ENCODE data around the gene NFRKB. TPM values are rescaled to one million over a fixed set of nuclear protein-coding genes. Genes with fewer than 3 reads are reported as not detected.

Gene NFRKB
- 19.1 and 23.2 TPM in 2 replicates for total RNA-seq

DNA sequence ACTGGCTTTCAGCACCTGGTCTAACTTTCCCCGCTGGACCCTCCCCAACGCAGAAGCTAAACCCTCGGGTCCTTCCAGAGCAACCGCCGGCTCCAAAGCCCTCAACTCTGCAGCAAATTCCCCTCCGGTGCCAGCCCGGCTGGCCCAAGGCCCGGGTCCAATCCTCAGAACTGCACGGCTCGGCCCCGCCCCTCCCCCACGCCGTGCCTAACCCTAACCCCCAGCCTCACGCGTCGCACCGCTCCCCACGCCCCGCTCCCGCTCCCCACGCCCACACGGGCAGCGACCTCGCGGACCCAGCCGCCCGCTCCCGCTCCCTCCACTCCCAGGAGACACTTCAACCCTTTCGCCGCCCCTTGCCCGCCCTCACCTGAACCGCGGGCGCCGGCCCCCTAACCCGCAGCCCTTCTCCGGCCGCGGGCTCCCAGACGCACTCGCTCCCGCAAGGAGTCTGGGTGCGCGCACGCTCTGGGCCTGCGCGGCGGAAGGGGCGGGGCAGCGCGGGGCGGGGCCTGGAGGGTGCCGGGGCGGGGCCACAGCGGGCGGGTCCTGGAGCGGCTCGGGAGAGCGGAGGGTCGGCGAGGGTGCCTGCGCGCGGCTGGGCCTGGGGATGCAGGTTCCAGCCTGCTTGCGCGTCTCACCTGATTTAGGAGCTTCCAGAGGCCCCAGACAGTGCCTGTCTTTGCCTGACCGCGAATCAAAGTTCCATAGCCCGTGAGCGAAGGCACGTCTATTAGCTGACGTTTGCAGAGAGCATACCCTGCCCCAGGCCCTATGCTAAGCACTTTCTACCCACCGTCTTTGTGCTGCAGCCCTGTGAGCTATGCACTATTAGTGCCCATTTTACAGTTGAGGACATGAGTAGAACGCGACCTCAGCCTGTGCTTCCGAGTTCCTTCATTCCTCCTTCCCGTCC is at the start of gene NFRKB:
Gene NFRKB (minus strand): TSS at position 453 of the 916 bp plus-strand sequence. CDS start 2,729 bp downstream, outside the sequence.

Other genes starting within 250 kb of the NFRKB start
- 0.07 and 0.74 TPM in 2 replicates for gene TMEM45B, start 79.7 kb downstream of the NFRKB start, total RNA-seq
- gene PRDM10, start 107.3 kb upstream of the NFRKB start, total RNA-seq, result 5.2 and 5.6 TPM in 2 replicates
- gene APLP2, start 174.3 kb upstream of the NFRKB start, total RNA-seq, result 1,000 and 1,005 TPM in 2 replicates

All from mammary microvascular endothelial cell (primary cell).